CD8-positive, alpha-beta memory T cell (primary cell): ENCODE results near the gene TMEM14C. TPM values are rescaled to one million over a fixed set of nuclear protein-coding genes. Genes with fewer than 3 reads are reported as not detected.
A peak's percentile ranks its signal among the peaks of the same experiment; 100 is the strongest.
"Not testable (repeated sequence)": the region's sequence is repeated elsewhere in the genome, so short reads cannot be mapped to it uniquely, and the experiment has no call there.

Experiments used
- CTCF ChIA-PET: fragments of 350-600 bp; sonication (Branson Sonifier 250); formaldehyde crosslinking; loops from one replicate; lab custom pipeline; 2021; ENCODE audit warnings: antibody characterized with exemption; lab: Charles Lee
- POLR2A ChIA-PET: fragments of 350-600 bp; sonication (Branson Sonifier 250); formaldehyde crosslinking; loops from one replicate; lab custom pipeline; 2021; ENCODE audit warnings: antibody characterized with exemption; lab: Charles Lee
- DNase-seq, 5 donors: peaks; one replicate each; pipeline versions ENCODE4 v3.0.0 to v3.0.0-alpha.2; 2020 to 2022; ENCODE audit warnings: mixed read lengths in 1 of 5
- H3K27ac ChIP-seq: one replicate; pipeline ENCODE4 v1.7.0; 2013; ENCODE audit warnings: low read depth, mild to moderate bottlenecking, low read length, moderate library complexity
- H3K27me3 ChIP-seq: 2 replicates; pipeline ENCODE4 v1.7.0; 2013; ENCODE audit warnings: low read length, mild to moderate bottlenecking; ENCODE audit not compliant: insufficient read depth, poor library complexity, severe bottlenecking
- H3K36me3 ChIP-seq: 2 replicates; pipeline ENCODE4 v1.7.0; 2013; ENCODE audit warnings: mild to moderate bottlenecking, low read length, moderate library complexity; ENCODE audit not compliant: insufficient read depth
- H3K4me1 ChIP-seq: 2 replicates; pipeline ENCODE4 v1.7.0; 2013; ENCODE audit warnings: mild to moderate bottlenecking, low read length, moderate library complexity; ENCODE audit not compliant: insufficient read depth
- H3K4me3 ChIP-seq: 2 replicates; pipeline ENCODE4 v1.7.0; 2013; ENCODE audit warnings: mild to moderate bottlenecking, low read length
- H3K9me3 ChIP-seq: 2 replicates; pipeline ENCODE4 v1.7.0; 2013; ENCODE audit warnings: mild to moderate bottlenecking, low read length
- H3K27ac Mint-ChIP-seq, 8 donors: one replicate each; pipeline ENCODE4 v1.8.0; 2020 to 2021; ENCODE audit warnings: mixed read lengths in 8 of 8, mild to moderate bottlenecking in 6 of 8, inconsistent platforms in 3 of 8, moderate library complexity in 3 of 8
- H3K27me3 Mint-ChIP-seq, 2 donors: one replicate each; pipeline ENCODE4 v1.8.0; 2020 to 2021; ENCODE audit warnings: mixed read lengths in 2 of 2, mild to moderate bottlenecking in 1 of 2, moderate library complexity in 1 of 2
- H3K36me3 Mint-ChIP-seq, 3 donors: one replicate each; pipeline ENCODE4 v1.8.0; 2020 to 2021; ENCODE audit warnings: mixed read lengths in 3 of 3, inconsistent platforms in 1 of 3, mild to moderate bottlenecking in 1 of 3
- H3K4me1 Mint-ChIP-seq, 3 donors: one replicate each; pipeline ENCODE4 v1.8.0; 2020 to 2021; ENCODE audit warnings: mixed read lengths in 3 of 3, inconsistent platforms in 1 of 3, mild to moderate bottlenecking in 1 of 3
- H3K4me3 Mint-ChIP-seq, 7 donors: one replicate each; pipeline ENCODE4 v1.8.0; 2020 to 2021; ENCODE audit warnings: mixed read lengths in 7 of 7, mild to moderate bottlenecking in 6 of 7, moderate library complexity in 4 of 7, inconsistent platforms in 2 of 7
- H3K9me3 Mint-ChIP-seq, 5 donors: one replicate each; pipeline ENCODE4 v1.8.0; 2020 to 2022; ENCODE audit warnings: mixed read lengths in 5 of 5, mild to moderate bottlenecking in 3 of 5, moderate library complexity in 2 of 5, inconsistent platforms in 1 of 5
- polyA plus RNA-seq: library from polyadenylated mRNA; unstranded; fragments of 300-500 nt; fragmentation: Illumina TruSeq; gene quantifications from one replicate; pipeline ENCODE4 v1.2.3, GENCODE V29; 2021
- total RNA-seq, 2 experiments: library from RNA; stranded (reverse); gene quantifications; one replicate each; pipeline ENCODE4 v1.2.3, GENCODE V29; 2021

The TMEM14C gene
- total and polyA plus RNA-seq, 3 experiments from 2014 or later, result 62.8 to 79.8 (median 68.0) TPM

GRCh38 chr6:10749734-10750133, 26.9 kb downstream of the TMEM14C start:
- peak overlapping the region in 6 of 7 donors; percentile 28 to 98 (median 93) for H3K4me3 Mint-ChIP-seq
- DNase-seq, result no peak
- POLR2A ChIA-PET, result interaction anchor here (3.4 kb wide), 1 partner anchor 55 kb away, joined by 18 read pairs; the partner anchor contains the start of genes C6orf52 and PAK1IP1
- peak overlapping the region in 7 of 8 donors; percentile 17 to 98 (median 43) for H3K27ac Mint-ChIP-seq
- CTCF ChIA-PET, result interaction anchor here (0.6 kb wide), 1 partner anchor 226 kb away, joined by 3 read pairs; no protein-coding TSS in a partner anchor
- no peaks in the 10 kb centered on the region for H3K9me3 Mint-ChIP-seq
- peaks cover 0 to 52% (median 15%) of the 10 kb centered on the region in 3 donors for H3K36me3 Mint-ChIP-seq
- H3K4me1 ChIP-seq, result peaks cover 41% of the 10 kb centered on the region
- no peaks in the 10 kb centered on the region for H3K9me3 ChIP-seq
- no peaks in the 10 kb centered on the region for H3K27me3 ChIP-seq
- no peak overlapping the region for H3K27ac ChIP-seq
- peaks cover 69 to 80% (median 79%) of the 10 kb centered on the region in 3 donors for H3K4me1 Mint-ChIP-seq
- H3K4me3 ChIP-seq, result no peak overlapping the region
- H3K36me3 ChIP-seq, result peaks cover 11% of the 10 kb centered on the region
- no peaks in the 10 kb centered on the region for H3K27me3 Mint-ChIP-seq

GRCh38 chr6:10750568-10750967, 27.7 kb downstream of the TMEM14C start:
- Mint-ChIP-seq H3K27ac (peak overlapping the region in 6 of 8 donors; percentile 23 to 84 (median 52)), H3K36me3 (peaks cover 0 to 60% (median 18%) of the 10 kb centered on the region in 3 donors), H3K4me3 (peak overlapping the region in 1 of 7 donors; percentile 92), H3K4me1 (peaks cover 66 to 85% (median 83%) of the 10 kb centered on the region in 3 donors)
- H3K9me3 Mint-ChIP-seq, POLR2A ChIA-PET, CTCF ChIA-PET, H3K27ac ChIP-seq, H3K4me3 ChIP-seq, H3K27me3 Mint-ChIP-seq, H3K9me3 ChIP-seq, H3K27me3 ChIP-seq, DNase-seq: not testable (repeated sequence)
- Histone ChIP-seq H3K4me1 (peaks cover 41% of the 10 kb centered on the region), H3K36me3 (peaks cover 17% of the 10 kb centered on the region)

- H3K27me3 Mint-ChIP-seq, H3K9me3 ChIP-seq, H3K4me3 ChIP-seq, H3K27ac ChIP-seq, CTCF ChIA-PET, H3K27me3 ChIP-seq, H3K9me3 Mint-ChIP-seq: not testable (repeated sequence)
- DNase-seq, result peak in 3 of 5 donors; percentile 21 to 66 (median 25)
- peaks cover 36% of the 10 kb centered on the region for H3K4me1 ChIP-seq
- POLR2A ChIA-PET, result interaction anchor here (1.0 kb wide), 1 partner anchor 32 kb away, joined by 3 read pairs; no protein-coding TSS in a partner anchor
- peak overlapping the region in 5 of 7 donors; percentile 8 to 68 (median 28) for H3K4me3 Mint-ChIP-seq
- H3K36me3 ChIP-seq, result peaks cover 17% of the 10 kb centered on the region
- peaks cover 0 to 72% (median 24%) of the 10 kb centered on the region in 3 donors for H3K36me3 Mint-ChIP-seq
- H3K4me1 Mint-ChIP-seq, result peaks cover 62 to 75% (median 73%) of the 10 kb centered on the region in 3 donors
- peak overlapping the region in 7 of 8 donors; percentile 18 to 72 (median 52) for H3K27ac Mint-ChIP-seq
Observed at GRCh38 chr6:10751757-10752156, 28.9 kb downstream of the TMEM14C start.

GRCh38 chr6:10756085-10756484, 33.2 kb downstream of the TMEM14C start:
- Histone ChIP-seq H3K36me3 (peaks cover 13% of the 10 kb centered on the region), H3K27ac (no peak overlapping the region), H3K9me3 (no peaks in the 10 kb centered on the region), H3K4me1 (peaks cover 1% of the 10 kb centered on the region), H3K4me3 (no peak overlapping the region), H3K27me3 (no peaks in the 10 kb centered on the region)
- H3K36me3 Mint-ChIP-seq, result peaks cover 4 to 81% (median 36%) of the 10 kb centered on the region in 3 donors
- peaks cover 44 to 53% (median 49%) of the 10 kb centered on the region in 3 donors for H3K4me1 Mint-ChIP-seq
- H3K27ac Mint-ChIP-seq, result peak overlapping the region in 2 of 8 donors; percentile 2 to 72
- no peak for DNase-seq
- no peaks in the 10 kb centered on the region for H3K27me3 Mint-ChIP-seq
- ChIA-PET CTCF (no interaction called here), POLR2A (no interaction called here)
- H3K9me3 Mint-ChIP-seq, result no peaks in the 10 kb centered on the region
- H3K4me3 Mint-ChIP-seq, result no peak overlapping the region

- Mint-ChIP-seq H3K36me3 (peaks cover 4 to 71% (median 28%) of the 10 kb centered on the region in 3 donors), H3K4me1 (peaks cover 25 to 28% (median 26%) of the 10 kb centered on the region in 3 donors), H3K4me3 (no peak overlapping the region), H3K27ac (peak overlapping the region in 4 of 8 donors; percentile 12 to 44 (median 40)), H3K9me3 (no peaks in the 10 kb centered on the region), H3K27me3 (no peaks in the 10 kb centered on the region)
- Histone ChIP-seq H3K9me3 (no peaks in the 10 kb centered on the region), H3K27ac (no peak overlapping the region), H3K4me1 (no peaks in the 10 kb centered on the region), H3K36me3 (peaks cover 9% of the 10 kb centered on the region), H3K4me3 (no peak overlapping the region), H3K27me3 (no peaks in the 10 kb centered on the region)
- DNase-seq, result peak in 1 of 5 donors; percentile 12
- ChIA-PET POLR2A (no interaction called here), CTCF (interaction anchor here (0.6 to 1.4 kb wide), 4 partner anchors 10 to 65 kb away, joined by 3 to 10 read pairs (median 3); partner anchors contain the start of genes C6orf52, PAK1IP1 and TMEM14B)
Observed at GRCh38 chr6:10759312-10759839, 36.5 kb downstream of the TMEM14C start.

GRCh38 chr6:10759884-10760329, 37.0 kb downstream of the TMEM14C start:
- Histone ChIP-seq H3K4me3 (no peak overlapping the region), H3K4me1 (no peaks in the 10 kb centered on the region), H3K9me3 (no peaks in the 10 kb centered on the region), H3K27me3 (no peaks in the 10 kb centered on the region), H3K27ac (no peak overlapping the region), H3K36me3 (peaks cover 4% of the 10 kb centered on the region)
- H3K9me3 Mint-ChIP-seq, result no peaks in the 10 kb centered on the region
- H3K4me1 Mint-ChIP-seq, result peaks cover 21 to 23% (median 22%) of the 10 kb centered on the region in 3 donors
- H3K27ac Mint-ChIP-seq, result peak overlapping the region in 4 of 8 donors; percentile 29 to 75 (median 48)
- no peak overlapping the region for H3K4me3 Mint-ChIP-seq
- ChIA-PET POLR2A (no interaction called here), CTCF (interaction anchor here (0.6 to 1.4 kb wide), 4 partner anchors 10 to 66 kb away, joined by 3 to 10 read pairs (median 3); partner anchors contain the start of genes C6orf52 and PAK1IP1)
- no peaks in the 10 kb centered on the region for H3K27me3 Mint-ChIP-seq
- DNase-seq, result no peak
- peaks cover 4 to 66% (median 24%) of the 10 kb centered on the region in 3 donors for H3K36me3 Mint-ChIP-seq

- Histone ChIP-seq H3K4me1 (no peaks in the 10 kb centered on the region), H3K9me3 (no peaks in the 10 kb centered on the region), H3K27ac (no peak overlapping the region), H3K36me3 (no peaks in the 10 kb centered on the region), H3K4me3 (no peak overlapping the region), H3K27me3 (no peaks in the 10 kb centered on the region)
- H3K9me3 Mint-ChIP-seq, result no peaks in the 10 kb centered on the region
- no peak for DNase-seq
- no peak overlapping the region for H3K4me3 Mint-ChIP-seq
- no peak overlapping the region for H3K27ac Mint-ChIP-seq
- H3K36me3 Mint-ChIP-seq, result peaks cover 4 to 48% (median 16%) of the 10 kb centered on the region in 3 donors
- peaks cover 12 to 17% (median 14%) of the 10 kb centered on the region in 3 donors for H3K4me1 Mint-ChIP-seq
- CTCF ChIA-PET, result no interaction called here
- no peaks in the 10 kb centered on the region for H3K27me3 Mint-ChIP-seq
- POLR2A ChIA-PET, result no interaction called here
Observed at GRCh38 chr6:10763006-10763405, 40.1 kb downstream of the TMEM14C start.

GRCh38 chr6:10769419-10769818, 46.5 kb downstream of the TMEM14C start:
- Histone ChIP-seq H3K27me3 (no peaks in the 10 kb centered on the region), H3K9me3 (no peaks in the 10 kb centered on the region), H3K4me1 (no peaks in the 10 kb centered on the region), H3K36me3 (no peaks in the 10 kb centered on the region), H3K27ac (no peak overlapping the region), H3K4me3 (no peak overlapping the region)
- Mint-ChIP-seq H3K9me3 (no peaks in the 10 kb centered on the region), H3K27me3 (no peaks in the 10 kb centered on the region), H3K36me3 (peaks cover 5 to 47% (median 16%) of the 10 kb centered on the region in 3 donors), H3K27ac (peak overlapping the region in 1 of 8 donors; percentile 29), H3K4me3 (no peak overlapping the region), H3K4me1 (peaks cover 0 to 2% (median 0%) of the 10 kb centered on the region in 3 donors)
- no peak for DNase-seq
- POLR2A ChIA-PET, result no interaction called here
- CTCF ChIA-PET, result interaction anchor here (0.7 kb wide), 1 partner anchor 10 kb away, joined by 3 read pairs; no protein-coding TSS in a partner anchor
